OCI-LY7 (cell line): ENCODE results near the gene CATSPERE. TPM values are rescaled to one million over a fixed set of nuclear protein-coding genes. Genes with fewer than 3 reads are reported as not detected.

Experiments used
- BruUV-seq: library from RNA; stranded (reverse); fragments of 400-500 nt; replicated peaks from 2 replicates; lab custom pipeline; 2021; lab: Mats Ljungman, UMichigan
- CTCF ChIA-PET: fragments of 300-600 bp; sonication (Branson Sonifier 250); formaldehyde crosslinking; loops from one replicate; lab custom pipeline; 2022; ENCODE audit warnings: antibody characterized with exemption; ENCODE audit not compliant: unreplicated experiment; lab: Charles Lee
- POLR2A ChIA-PET: fragments of 300-600 bp; sonication (Branson Sonifier 250); formaldehyde crosslinking; loops from one replicate; lab custom pipeline; 2022; ENCODE audit warnings: antibody characterized with exemption; lab: Charles Lee
- DNase-seq: peaks from one replicate; pipeline ENCODE4 v3.0.0-alpha.2; 2015; ENCODE audit warnings: low spot score
- H2AFZ ChIP-seq: fragments of 200-600 bp; sonication (generic), shearing (Covaris generic); 2 replicates; pipeline ENCODE4 v1.6.1; 2014; ENCODE audit warnings: mild to moderate bottlenecking, antibody characterized with exemption, low read length, moderate library complexity
- H3K27ac ChIP-seq: fragments of 200-600 bp; sonication (generic); 2 replicates; pipeline ENCODE4 v1.5.1; 2014; ENCODE audit warnings: mixed run types, low read depth, mild to moderate bottlenecking, moderate library complexity, low read length, inconsistent platforms; ENCODE audit not compliant: poor library complexity, severe bottlenecking
- H3K36me3 ChIP-seq: fragments of 200-600 bp; sonication (generic); 2 replicates; pipeline ENCODE4 v1.6.1; 2014; ENCODE audit warnings: mild to moderate bottlenecking, antibody characterized with exemption, low read length, moderate library complexity, mixed read lengths; ENCODE audit not compliant: insufficient read depth
- H3K4me1 ChIP-seq: fragments of 200-600 bp; sonication (generic); 2 replicates; pipeline ENCODE4 v1.5.1; 2014; ENCODE audit warnings: mild to moderate bottlenecking, low read length; ENCODE audit not compliant: insufficient read depth, poor library complexity, severe bottlenecking
- H3K4me2 ChIP-seq: fragments of 200-600 bp; sonication (generic); 2 replicates; pipeline ENCODE4 v1.6.1; 2014; ENCODE audit warnings: mild to moderate bottlenecking, low read length
- H3K4me3 ChIP-seq: fragments of 200-600 bp; sonication (generic); 2 replicates; pipeline ENCODE4 v1.5.1; 2014; ENCODE audit warnings: mild to moderate bottlenecking, low read depth, low read length; ENCODE audit not compliant: poor library complexity, severe bottlenecking
- H3K79me2 ChIP-seq: fragments of 200-600 bp; sonication (generic); 2 replicates; pipeline ENCODE4 v1.6.1; 2016; ENCODE audit warnings: low read depth, mild to moderate bottlenecking, low read length, moderate library complexity, mixed read lengths; ENCODE audit not compliant: insufficient read depth
- H3K9me2 ChIP-seq: fragments of 200-600 bp; sonication (generic); 2 replicates; pipeline ENCODE4 v1.6.1; 2016; ENCODE audit warnings: mild to moderate bottlenecking, low read length, mixed read lengths; ENCODE audit not compliant: insufficient read depth
- H3K9me3 ChIP-seq: fragments of 200-600 bp; sonication (generic); 2 replicates; pipeline ENCODE4 v1.6.1; 2014; ENCODE audit warnings: mild to moderate bottlenecking, mixed run types, low read length, mixed read lengths
- H4K20me1 ChIP-seq: fragments of 200-600 bp; sonication (generic); 2 replicates; pipeline ENCODE4 v1.6.1; 2014; ENCODE audit warnings: mild to moderate bottlenecking, antibody characterized with exemption, low read length, moderate library complexity, mixed read lengths; ENCODE audit not compliant: insufficient read depth
- EZH2phosphoT487 ChIP-seq: fragments of 200-600 bp; sonication (generic); IDR thresholded peaks from 2 replicates; pipeline ENCODE4 v1.6.1; 2018; ENCODE audit warnings: low read depth, borderline replicate concordance, mild to moderate bottlenecking, mixed run types, antibody characterized with exemption, low read length, moderate library complexity, mixed read lengths
- intact Hi-C: fragments of 100-400 bp; cut with micrococcal nuclease; formaldehyde crosslinking; loops from one replicate; pipeline ENCODE4 v1.10.0; 2022; ENCODE audit not compliant: unreplicated experiment
- total RNA-seq, 2 experiments: library from RNA; depleted of rRNA in 1 of 2; stranded (reverse); fragments of >200 nt in 1 of 2; shearing (Covaris generic) in 1 of 2; gene quantifications; 2 replicates each; pipeline ENCODE4 v1.2.3, GENCODE V29; 2014 to 2022
- TF ChIP-seq, protein P1 (sequence below): fragments of 200-600 bp; sonication (generic); conservative IDR thresholded peaks from 2 replicates; pipeline ENCODE4 v1.5.1; 2014; ENCODE audit warnings: mild to moderate bottlenecking, antibody characterized with exemption, low read length, moderate library complexity, mixed read lengths

The CATSPERE gene
- total RNA-seq, 2 experiments from 2014 or later = 0.41 to 1.1 TPM

DNA sequence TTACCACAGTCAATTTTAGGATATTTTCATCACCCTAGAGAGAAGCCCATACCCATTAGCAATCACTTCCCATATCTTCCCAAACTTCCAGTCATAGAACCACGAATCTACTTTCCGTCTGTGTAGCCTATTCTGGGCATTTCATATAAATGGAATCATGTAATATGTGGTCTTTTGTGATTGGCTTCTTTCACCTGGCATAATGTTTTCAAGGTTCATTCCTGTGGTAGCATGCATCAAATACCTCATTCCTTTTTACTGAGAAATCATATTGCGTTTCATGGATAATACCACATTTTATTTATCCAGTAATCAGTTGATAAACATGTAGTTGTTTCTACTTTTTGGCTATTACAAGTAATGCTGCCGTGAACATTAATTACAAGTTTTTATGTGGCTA is 213.4 kb downstream of the CATSPERE start:
- TF ChIP-seq EZH2phosphoT487 = no peak
- TF ChIP-seq, protein P1, sequence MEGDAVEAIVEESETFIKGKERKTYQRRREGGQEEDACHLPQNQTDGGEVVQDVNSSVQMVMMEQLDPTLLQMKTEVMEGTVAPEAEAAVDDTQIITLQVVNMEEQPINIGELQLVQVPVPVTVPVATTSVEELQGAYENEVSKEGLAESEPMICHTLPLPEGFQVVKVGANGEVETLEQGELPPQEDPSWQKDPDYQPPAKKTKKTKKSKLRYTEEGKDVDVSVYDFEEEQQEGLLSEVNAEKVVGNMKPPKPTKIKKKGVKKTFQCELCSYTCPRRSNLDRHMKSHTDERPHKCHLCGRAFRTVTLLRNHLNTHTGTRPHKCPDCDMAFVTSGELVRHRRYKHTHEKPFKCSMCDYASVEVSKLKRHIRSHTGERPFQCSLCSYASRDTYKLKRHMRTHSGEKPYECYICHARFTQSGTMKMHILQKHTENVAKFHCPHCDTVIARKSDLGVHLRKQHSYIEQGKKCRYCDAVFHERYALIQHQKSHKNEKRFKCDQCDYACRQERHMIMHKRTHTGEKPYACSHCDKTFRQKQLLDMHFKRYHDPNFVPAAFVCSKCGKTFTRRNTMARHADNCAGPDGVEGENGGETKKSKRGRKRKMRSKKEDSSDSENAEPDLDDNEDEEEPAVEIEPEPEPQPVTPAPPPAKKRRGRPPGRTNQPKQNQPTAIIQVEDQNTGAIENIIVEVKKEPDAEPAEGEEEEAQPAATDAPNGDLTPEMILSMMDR = no peak
- Histone ChIP-seq H3K79me2 (peaks cover 85% of the 10 kb centered on the region), H3K27ac (no peak overlapping the region), H2AFZ (no peak overlapping the region), H3K36me3 (peaks cover 53% of the 10 kb centered on the region), H3K9me3 (no peaks in the 10 kb centered on the region), H3K9me2 (no peaks in the 10 kb centered on the region), H3K4me2 (no peak overlapping the region), H3K4me3 (no peak overlapping the region), H3K4me1 (peaks cover 6% of the 10 kb centered on the region), H4K20me1 (no peaks in the 10 kb centered on the region)
- intact Hi-C loops = no loop called here
- POLR2A ChIA-PET = interaction anchor here (0.7 to 1.1 kb wide), 4 partner anchors 35 to 297 kb away, joined by 3 to 7 read pairs (median 4); no protein-coding TSS in a partner anchor
- no peak for DNase-seq
- no TSS peak for BruUV-seq
- CTCF ChIA-PET = no interaction called here

DNA sequence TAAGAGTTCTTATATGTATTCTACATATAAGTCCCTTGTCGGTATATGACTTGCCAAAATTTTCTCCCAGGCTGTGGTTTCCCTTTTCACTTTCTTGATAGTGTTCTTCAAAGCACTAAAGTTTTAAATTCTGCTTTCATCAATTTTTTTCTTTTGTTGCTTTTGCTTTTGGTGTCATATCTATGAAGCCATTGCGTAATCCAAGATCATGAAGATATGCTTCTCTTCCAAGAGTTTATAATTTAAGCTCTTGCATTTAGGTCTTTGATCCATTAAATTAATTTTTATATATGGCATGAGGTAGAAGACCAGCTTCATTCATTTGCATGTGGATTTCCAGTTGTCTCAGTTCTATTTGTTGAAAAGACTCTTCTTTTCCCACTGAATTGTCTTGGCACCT is 214.1 kb downstream of the CATSPERE start:
- ChIA-PET POLR2A (interaction anchor here (0.5 to 0.6 kb wide), 2 partner anchors 22 to 44 kb away, joined by 3 read pairs; no protein-coding TSS in a partner anchor), CTCF (no interaction called here)
- intact Hi-C loops = no loop called here
- H3K79me2 ChIP-seq = peaks cover 81% of the 10 kb centered on the region
- no peaks in the 10 kb centered on the region for H3K9me2 ChIP-seq
- no peak for TF ChIP-seq EZH2phosphoT487
- TF ChIP-seq, protein P1 = no peak
- BruUV-seq = no TSS peak
- H3K9me3 ChIP-seq = no peaks in the 10 kb centered on the region
- DNase-seq = no peak
- no peak overlapping the region for H3K27ac ChIP-seq
- no peaks in the 10 kb centered on the region for H4K20me1 ChIP-seq
- H2AFZ ChIP-seq = no peak overlapping the region
- no peak overlapping the region for H3K4me3 ChIP-seq
- H3K4me1 ChIP-seq = peaks cover 6% of the 10 kb centered on the region
- no peak overlapping the region for H3K4me2 ChIP-seq
- peaks cover 55% of the 10 kb centered on the region for H3K36me3 ChIP-seq

DNA sequence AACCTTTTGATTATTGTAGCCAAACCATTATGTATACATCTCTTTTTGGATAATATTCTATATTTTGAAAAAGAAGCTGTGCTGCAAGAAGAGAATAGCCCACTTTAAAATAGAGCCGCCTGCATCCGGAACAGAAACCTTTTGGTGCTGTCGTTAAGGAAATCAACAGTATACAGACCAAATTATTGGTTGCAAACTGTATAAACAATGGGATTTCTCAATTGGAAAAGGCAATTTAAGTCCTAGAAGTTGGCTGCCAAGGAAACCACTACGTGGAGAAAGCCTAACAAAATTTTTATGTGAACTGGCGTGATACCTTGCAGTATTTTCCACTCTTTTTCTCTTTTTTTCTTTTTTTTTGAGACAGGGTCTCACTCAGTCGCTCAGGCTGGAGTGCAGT is 217.6 kb downstream of the CATSPERE start:
- no peak overlapping the region for H3K4me3 ChIP-seq
- ChIA-PET POLR2A (interaction anchor here (0.5 kb wide), 1 partner anchor 79 kb away, joined by 3 read pairs; no protein-coding TSS in a partner anchor), CTCF (no interaction called here)
- H3K4me1 ChIP-seq = peaks cover 6% of the 10 kb centered on the region
- no peak for DNase-seq
- no peaks in the 10 kb centered on the region for H3K9me2 ChIP-seq
- H3K27ac ChIP-seq = no peak overlapping the region
- no peak for TF ChIP-seq EZH2phosphoT487
- TF ChIP-seq, protein P1 = no peak
- intact Hi-C loops = no loop called here
- no peaks in the 10 kb centered on the region for H4K20me1 ChIP-seq
- no TSS peak for BruUV-seq
- peaks cover 61% of the 10 kb centered on the region for H3K36me3 ChIP-seq
- no peak overlapping the region for H3K4me2 ChIP-seq
- peaks cover 60% of the 10 kb centered on the region for H3K79me2 ChIP-seq
- H2AFZ ChIP-seq = no peak overlapping the region
- no peaks in the 10 kb centered on the region for H3K9me3 ChIP-seq
